ES-I3 (cell line): ENCODE measurements around the gene SMARCC2.
"Not testable (repeated sequence)": the region's sequence is repeated elsewhere in the genome, so short reads cannot be mapped to it uniquely, and the experiment has no call there.

Source experiments
- H3K36me3 ChIP-seq: 2 replicates; pipeline ENCODE4 v1.6.1; 2013; ENCODE audit warnings: mild to moderate bottlenecking, low read length, control low read depth, moderate library complexity; ENCODE audit not compliant: insufficient read depth
- H3K4me1 ChIP-seq: 2 replicates; pipeline ENCODE4 v1.6.1; 2013; ENCODE audit warnings: mild to moderate bottlenecking, control low read depth, low read length; ENCODE audit not compliant: insufficient read depth
- H3K9ac ChIP-seq: 2 replicates; pipeline ENCODE4 v1.6.1; 2013; ENCODE audit warnings: low read depth, mild to moderate bottlenecking, low read length, moderate library complexity
- H3K9me3 ChIP-seq: 2 replicates; pipeline ENCODE4 v1.6.1; 2013; ENCODE audit warnings: mild to moderate bottlenecking, low read length, moderate library complexity; ENCODE audit not compliant: control insufficient read depth, insufficient read depth

The SMARCC2 gene

DNA sequence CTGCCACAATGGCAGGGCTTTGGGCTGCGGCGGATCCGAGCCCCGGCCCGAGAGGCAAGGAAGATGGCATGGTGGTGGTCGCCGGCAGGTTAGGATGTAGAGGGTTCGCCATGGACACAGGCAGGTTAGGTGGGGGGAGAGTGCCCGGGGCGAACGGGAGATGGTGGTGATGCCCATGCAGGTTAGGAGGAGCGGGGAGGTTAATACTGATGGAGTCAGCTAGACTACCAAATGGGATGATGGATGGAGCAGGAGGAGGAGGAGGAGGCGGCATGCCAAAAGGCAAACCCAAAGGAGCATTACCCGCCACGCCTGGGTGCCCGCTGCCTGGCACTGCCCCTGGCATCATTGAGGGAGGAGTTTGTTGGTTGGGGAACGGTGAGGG lies 24.9 kb downstream of the SMARCC2 start:
- peaks cover 18% of the 10 kb centered on the region for H3K4me1 ChIP-seq
- peaks cover 29% of the 10 kb centered on the region for H3K36me3 ChIP-seq
- no peaks in the 10 kb centered on the region for H3K9me3 ChIP-seq
- no peak overlapping the region for H3K9ac ChIP-seq

DNA sequence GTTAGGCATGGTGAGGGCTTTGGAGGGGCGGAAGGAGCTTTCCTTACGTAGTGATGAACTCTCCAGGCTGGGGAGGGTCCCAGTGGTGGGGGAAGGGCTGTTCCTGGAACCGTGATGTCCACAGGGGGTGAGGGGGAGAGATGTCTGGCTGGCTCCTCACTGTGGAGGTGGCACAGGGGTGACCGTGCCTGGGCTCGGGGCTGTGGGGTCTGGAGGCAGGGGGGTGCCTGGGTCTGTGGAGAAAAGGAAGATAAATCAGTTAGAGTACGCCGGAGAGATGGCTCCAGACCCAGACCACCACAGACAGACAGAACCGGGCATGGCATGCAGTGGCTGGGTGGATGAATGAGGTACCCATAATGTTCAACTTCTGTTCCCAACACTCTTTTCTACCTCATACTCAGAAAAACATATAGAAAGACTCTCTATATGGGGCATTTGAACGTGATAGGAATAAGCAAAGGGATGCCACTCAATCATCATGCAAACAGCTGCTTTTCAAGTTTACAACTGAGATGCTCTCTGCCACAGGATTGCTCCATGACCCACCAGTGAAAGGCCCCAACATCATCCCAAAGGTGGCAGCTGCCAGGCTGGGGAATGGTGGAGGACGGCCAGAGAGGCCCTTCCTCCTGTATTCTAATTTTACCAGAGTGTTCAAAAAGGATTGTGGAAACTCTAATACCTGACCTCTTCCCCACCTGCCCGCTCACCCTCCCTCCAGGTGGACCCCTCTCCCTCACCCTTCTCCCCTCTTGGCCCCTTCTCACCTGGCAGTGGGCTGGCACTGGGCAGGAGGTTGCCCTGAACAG lies 25.5 kb downstream of the SMARCC2 start:
- Histone ChIP-seq H3K9me3 (no peaks in the 10 kb centered on the region), H3K4me1 (peaks cover 18% of the 10 kb centered on the region), H3K36me3 (peaks cover 29% of the 10 kb centered on the region), H3K9ac (no peak overlapping the region)

DNA sequence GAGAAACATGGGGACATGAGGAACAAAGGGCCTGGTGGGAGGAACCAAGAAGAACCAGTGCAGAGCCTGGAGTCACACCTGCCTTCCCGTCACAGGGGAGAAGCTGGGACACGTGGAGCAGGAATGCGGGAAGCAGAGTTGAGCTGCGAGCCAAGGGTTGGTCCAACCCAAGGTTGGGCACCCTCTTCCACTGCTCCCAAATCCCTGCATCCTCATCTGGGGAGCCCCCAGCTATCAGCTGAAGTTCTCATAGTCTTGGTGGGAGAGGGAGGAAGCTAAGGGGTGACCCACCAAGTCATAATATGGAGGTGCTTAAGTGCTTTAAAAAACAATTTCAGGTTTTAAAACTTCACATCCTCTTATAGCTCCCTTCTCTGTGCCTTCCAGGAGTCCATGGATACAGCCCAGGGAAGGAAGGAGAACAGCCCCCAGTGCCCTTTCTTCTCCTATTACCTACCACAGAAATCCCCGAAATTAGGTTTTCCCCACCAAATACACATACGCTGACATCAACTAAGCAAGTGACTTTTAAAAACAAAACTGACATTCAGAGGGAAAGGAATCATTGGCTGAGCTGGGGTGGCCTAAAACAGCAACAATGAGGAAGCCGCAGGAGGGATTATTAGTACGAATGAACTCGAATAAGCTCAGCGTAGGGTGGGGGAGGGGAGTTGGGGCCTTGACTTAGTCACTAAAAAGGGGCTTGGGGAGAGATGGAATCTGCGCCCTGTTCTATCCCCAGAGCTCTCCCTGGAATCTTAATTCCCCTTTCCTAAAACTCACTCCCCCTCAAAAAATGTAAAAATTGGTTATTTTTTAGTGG lies 26.6 kb downstream of the SMARCC2 start:
- Histone ChIP-seq H3K36me3 (peaks cover 29% of the 10 kb centered on the region), H3K4me1 (peaks cover 18% of the 10 kb centered on the region), H3K9ac (no peak overlapping the region)

DNA sequence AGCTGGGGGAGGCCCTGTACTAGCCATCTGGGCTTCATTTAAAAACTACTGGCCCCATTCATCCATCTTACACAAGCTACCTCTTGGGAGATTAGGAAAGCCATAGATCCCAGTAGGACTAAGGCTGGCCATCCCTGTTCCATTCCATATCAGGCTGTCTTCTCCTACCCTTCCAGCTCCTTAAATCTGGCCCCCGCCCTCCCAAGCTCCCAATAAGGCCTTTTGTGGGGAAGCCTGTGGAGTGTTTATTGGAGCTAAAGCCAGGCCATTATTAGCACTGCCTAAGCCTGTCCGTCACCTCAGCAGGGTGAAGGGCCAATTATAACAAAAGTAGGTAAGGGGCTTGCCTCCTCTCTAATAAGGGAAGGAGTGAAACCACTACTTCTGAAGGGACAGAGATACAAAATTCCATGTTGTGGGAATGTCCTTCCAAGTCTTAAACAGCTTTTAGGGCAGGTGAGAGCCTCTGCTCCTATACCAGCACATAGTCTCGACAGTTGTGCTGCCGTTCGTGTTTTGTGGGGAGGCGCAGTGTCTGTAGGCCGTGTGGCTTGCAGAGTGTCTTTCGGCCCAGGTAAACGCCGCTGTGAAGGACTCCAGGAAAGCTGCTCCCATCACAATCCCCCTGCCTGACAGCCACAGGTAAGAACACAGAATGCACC lies 27.5 kb downstream of the SMARCC2 start:
- H3K9ac ChIP-seq, result no peak overlapping the region
- no peaks in the 10 kb centered on the region for H3K9me3 ChIP-seq
- peaks cover 18% of the 10 kb centered on the region for H3K4me1 ChIP-seq
- H3K36me3 ChIP-seq, result peaks cover 29% of the 10 kb centered on the region

More for the DNA sequence above, 26.6 kb downstream of the SMARCC2 start:
- no peaks in the 10 kb centered on the region for H3K9me3 ChIP-seq

DNA sequence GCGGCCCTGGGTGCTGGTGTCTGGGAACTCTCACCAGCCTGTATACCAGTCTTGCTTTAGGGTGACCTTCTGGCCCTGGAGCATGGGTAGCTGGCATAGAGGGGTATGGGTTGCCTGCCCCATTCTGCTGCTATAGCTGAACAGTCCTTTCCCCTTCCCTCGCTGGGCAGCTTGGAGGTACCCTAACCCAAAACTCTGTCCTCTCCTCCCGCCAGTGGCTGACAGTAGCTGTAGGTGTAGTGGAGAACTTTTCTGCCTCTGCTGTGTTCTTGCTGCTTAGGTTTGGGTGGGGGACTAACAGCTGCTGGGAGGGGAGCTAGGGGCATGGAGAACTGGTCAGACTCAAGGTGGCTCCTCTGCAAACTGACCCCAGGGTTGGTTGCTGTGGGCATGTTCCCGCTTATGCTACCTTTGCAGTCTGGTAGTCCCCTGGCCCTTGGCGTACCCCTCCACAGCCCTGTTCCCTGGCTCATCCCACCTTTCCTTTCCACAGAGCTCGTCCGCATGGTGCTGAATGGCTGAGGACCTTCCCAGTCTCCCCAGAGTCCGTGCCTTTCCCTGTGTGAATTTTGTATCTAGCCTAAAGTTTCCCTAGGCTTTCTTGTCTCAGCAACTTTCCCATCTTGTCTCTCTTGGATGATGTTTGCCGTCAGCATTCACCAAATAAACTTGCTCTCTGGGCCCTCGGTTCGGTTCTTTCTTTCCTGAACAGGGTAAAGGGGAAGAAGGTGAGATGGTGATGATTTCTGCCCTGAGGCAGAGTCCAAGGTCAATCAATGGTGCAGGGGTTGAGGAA lies 28.2 kb downstream of the SMARCC2 start:
- H3K36me3 ChIP-seq, result peaks cover 29% of the 10 kb centered on the region
- peaks cover 18% of the 10 kb centered on the region for H3K4me1 ChIP-seq
- no peaks in the 10 kb centered on the region for H3K9me3 ChIP-seq
- H3K9ac ChIP-seq, result peak overlapping the region; percentile 97; the same call in 1 of the 2 replicates

DNA sequence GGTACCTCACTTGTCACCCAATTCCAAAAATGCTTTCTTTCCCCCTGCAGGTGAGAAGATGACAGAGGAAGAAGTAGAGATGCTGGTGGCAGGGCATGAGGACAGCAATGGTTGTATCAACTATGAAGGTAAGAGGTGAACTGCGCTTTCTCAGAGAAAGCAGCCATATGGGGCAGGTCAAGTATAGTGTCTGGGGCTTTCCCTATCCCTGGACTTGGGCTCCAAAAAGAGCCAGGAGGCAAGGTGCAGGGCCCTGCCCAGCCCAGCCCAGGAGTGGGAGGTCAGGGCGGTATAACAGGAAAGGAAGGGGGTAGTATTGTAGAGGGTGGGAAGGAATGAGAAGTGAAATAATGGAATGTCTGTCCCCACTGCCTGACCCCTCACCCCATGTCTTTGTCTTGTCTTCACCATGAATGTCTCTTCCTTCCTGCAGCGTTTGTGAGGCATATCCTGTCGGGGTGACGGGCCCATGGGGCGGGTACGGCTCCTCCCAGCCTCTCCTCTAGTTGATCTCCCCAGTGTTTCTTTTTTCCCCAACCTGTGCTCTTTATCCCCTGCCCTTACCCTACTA lies 29.0 kb downstream of the SMARCC2 start:
- Histone ChIP-seq H3K9me3 (no peaks in the 10 kb centered on the region), H3K36me3 (peaks cover 29% of the 10 kb centered on the region), H3K4me1 (peaks cover 18% of the 10 kb centered on the region), H3K9ac (peak overlapping the region; percentile 97; the same call in 1 of the 2 replicates)

DNA sequence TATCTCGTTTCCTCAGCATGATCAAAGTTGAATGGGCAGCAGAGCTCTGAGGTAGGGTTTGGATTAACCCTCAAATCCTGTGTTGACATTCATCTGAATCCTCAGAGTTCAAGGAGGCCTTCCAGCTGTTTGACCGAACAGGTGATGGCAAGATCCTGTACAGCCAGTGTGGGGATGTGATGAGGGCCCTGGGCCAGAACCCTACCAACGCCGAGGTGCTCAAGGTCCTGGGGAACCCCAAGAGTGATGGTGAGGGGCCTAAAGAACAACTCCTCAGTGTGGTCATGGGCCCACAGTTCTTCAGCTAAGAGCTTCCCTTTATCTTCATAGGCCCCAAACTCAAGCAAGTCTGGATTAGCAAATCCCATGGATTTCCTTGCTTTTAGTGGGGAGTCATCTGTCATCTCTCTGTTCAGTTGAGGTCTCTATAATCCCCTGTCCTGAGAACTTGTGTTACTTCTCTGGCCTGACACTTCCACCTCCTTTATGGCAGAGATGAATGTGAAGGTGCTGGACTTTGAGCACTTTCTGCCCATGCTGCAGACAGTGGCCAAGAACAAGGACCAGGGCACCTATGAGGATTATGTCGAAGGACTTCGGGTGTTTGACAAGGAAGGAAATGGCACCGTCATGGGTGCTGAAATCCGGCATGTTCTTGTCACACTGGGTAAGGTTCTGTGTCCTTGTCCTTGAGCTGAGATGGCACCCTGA lies 29.6 kb downstream of the SMARCC2 start:
- Histone ChIP-seq H3K36me3 (peaks cover 29% of the 10 kb centered on the region), H3K4me1 (peaks cover 18% of the 10 kb centered on the region), H3K9ac (peak overlapping the region; percentile 97), H3K9me3 (no peaks in the 10 kb centered on the region)

DNA sequence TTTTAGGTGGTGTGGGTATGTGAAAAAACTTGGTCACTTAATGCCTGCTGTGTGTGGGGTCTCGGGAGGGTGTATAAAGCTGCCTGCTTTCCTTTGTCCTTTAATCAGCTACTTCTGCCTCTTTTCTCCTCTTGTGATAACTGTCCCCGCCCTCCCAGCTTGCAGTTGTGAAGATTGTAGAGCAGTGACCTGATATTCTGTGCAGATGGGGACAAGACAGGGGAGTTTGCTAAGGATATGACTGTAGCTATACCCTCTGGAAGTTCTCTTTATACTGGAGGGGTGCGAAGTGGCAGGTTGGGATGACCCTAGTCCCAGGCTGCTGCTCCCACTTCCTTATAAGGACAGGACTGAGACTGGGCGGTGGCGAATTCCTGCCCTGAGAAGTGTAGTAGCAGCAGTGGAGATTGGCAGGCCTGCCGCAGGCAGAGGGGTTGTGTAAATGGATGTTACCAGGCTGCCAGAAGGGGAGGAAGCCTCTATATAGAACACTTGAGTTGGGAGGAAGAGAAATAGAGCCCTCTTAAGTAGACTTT lies 30.3 kb downstream of the SMARCC2 start:
- Histone ChIP-seq H3K36me3 (peaks cover 29% of the 10 kb centered on the region), H3K9me3 (no peaks in the 10 kb centered on the region)

DNA sequence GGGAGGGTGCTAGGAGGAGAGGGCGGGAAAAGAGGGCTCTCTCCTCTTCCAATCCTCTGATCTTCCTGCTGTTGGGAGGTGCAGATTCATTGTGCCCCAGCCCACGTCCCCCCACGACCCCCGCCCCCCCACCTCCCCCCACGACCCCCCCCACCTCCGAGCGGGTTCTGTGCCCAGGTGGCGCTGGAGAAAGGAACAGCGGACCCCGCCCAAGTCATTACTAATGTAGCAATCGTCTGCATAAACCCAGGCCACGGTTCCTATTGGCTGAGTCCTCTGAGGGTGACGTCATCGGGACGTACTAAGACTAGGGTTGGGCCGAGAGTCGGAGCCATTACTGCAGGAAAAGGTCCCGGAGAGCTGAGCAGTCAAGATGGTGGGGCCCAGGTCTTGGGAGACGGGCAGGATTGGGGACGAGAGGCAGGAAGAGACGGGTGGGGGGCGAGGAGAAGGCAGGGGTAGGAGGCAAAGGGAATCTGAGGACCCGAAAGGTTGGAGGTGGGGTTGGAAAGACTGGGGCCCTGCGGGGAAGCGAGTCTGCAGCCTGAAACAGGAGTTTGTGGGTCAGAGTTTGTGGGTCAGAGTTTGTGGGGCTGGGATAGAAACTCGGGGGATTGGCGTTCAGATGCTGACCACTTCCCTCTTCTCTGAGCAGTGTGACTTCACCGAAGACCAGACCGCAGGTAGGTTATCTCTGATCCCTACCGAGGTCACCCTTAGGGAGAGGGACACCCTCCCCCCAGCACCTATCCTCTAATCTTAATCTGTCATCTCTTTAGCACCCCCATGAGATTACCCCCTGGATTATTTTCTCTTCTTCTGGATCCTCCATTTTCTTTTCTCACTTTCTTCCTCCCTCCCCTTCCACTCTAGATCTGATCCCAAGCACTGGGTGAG lies 31.0 kb downstream of the SMARCC2 start, which contains the start of gene MYL6:
MYL6 (plus strand) TSS at position 331 of the 897 bp plus-strand sequence; CDS start at position 374, 43 bp downstream.
- H3K36me3 ChIP-seq, result peaks cover 29% of the 10 kb centered on the region
- peaks cover 21% of the 10 kb centered on the region for H3K4me1 ChIP-seq
- no peaks in the 10 kb centered on the region for H3K9me3 ChIP-seq
- H3K9ac ChIP-seq, result peak within 1 kb of the TSS; percentile 97

More for the DNA sequence above, 30.3 kb downstream of the SMARCC2 start:
- peaks cover 18% of the 10 kb centered on the region for H3K4me1 ChIP-seq
- H3K9ac ChIP-seq, result peak overlapping the region; percentile 97

DNA sequence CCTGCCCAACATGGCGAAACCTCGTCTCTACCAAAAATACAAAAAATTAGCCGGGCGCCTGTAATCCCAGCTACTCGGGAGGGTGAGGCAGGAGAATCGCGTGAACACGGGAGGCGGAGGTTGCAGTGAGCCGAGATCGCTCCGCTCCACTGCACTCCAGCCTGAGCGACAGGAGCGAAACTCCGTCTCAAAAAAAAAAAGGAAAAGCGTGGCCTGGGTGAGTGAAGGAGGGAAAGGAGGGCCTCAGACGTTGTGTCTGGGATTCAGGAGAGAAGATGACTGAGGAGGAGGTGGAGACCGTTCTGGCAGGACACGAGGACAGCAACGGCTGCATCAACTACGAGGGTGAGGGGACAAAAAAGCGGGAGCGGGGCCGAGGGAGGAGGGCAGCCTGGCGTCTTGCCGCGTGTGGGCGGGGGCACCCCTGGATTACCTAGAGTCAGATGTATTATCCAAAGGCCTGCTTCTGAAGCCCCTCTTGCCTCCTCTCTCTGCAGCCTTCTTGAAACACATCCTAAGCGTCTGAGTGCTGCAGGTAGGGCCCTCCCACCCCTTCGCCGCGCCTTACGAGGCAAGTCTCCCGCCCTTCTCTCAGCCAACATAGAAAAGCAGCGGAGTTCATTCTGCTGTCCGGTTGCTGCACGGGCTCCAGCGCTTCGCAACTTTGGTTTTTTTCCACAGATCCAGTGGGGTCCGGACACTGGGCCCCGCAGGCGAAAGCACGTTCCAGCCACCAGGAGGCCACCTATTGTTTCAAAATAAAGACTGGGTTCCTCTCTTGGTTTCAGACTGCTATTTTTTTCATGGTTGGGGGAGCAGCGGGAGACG lies 31.9 kb downstream of the SMARCC2 start:
- H3K4me1 ChIP-seq, result peaks cover 17% of the 10 kb centered on the region
- peaks cover 25% of the 10 kb centered on the region for H3K36me3 ChIP-seq
- H3K9me3 ChIP-seq, result no peaks in the 10 kb centered on the region
- peak overlapping the region; percentile 58 for H3K9ac ChIP-seq

DNA sequence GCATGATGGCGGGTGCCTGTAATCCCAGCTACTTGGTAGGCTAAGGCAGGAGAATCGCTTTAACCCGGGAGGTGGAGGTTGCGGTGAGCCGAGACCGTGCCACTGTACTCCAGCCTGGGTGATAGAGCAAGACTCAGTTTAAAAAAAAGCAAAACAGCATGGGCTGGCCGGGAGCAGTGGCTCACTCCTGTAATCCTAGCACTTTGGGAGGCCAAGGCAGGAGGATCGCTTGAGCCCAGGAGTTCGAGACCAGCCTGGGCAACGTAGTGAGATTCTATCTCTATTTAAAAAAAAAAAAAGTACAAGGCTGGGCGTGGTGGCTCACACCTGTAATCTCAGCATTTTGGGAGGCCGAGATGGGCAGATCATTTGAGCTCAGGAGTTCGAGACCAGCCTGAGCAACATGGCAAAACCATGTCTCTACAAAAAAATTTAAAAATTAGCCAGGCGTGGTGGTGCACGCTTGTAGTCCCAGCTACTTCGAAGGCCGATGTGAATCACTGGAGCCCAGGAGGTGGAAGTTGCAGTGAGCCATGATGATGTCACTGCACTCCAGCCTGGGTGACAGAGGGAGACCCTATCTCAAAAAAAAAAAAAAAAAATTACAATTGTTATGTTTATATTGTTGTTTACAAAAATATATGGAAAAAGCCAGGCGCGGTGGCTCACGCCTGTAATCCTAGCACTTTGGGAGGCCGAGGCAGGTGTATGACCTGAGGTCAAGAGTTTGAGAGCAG lies 32.7 kb downstream of the SMARCC2 start:
- peak overlapping the region; percentile 58; the same call in 1 of the 2 replicates for H3K9ac ChIP-seq
- not testable (repeated sequence) for H3K9me3 ChIP-seq
- H3K36me3 ChIP-seq, result peaks cover 22% of the 10 kb centered on the region
- peaks cover 17% of the 10 kb centered on the region for H3K4me1 ChIP-seq
